SK-N-SH (cell line): ENCODE measurements around the gene TM2D1. TPM values are rescaled to one million over a fixed set of nuclear protein-coding genes. Genes with fewer than 3 reads are reported as not detected.

Experiments used
- CTCF ChIA-PET: fragments of 300-600, 350-600 bp; formaldehyde crosslinking; extraction: SDS; loops from one replicate; lab custom pipeline; 2021; lab: Yijun Ruan, JAX
- POLR2A ChIA-PET: fragments of 350-600 bp; sonication (Branson Sonifier 250); formaldehyde crosslinking; extraction: SDS; loops from one replicate; lab custom pipeline; 2020; ENCODE audit warnings: antibody characterized with exemption, inconsistent platforms; lab: Yijun Ruan, JAX
- DNase-seq: peaks from one replicate; pipeline ENCODE4 v3.0.0; 2012
- H2AFZ ChIP-seq: fragments of 200-600 bp; sonication (generic); 2 replicates; pipeline ENCODE4 v1.8.1; 2016; ENCODE audit warnings: antibody characterized with exemption, mild to moderate bottlenecking, low read depth
- H3F3A ChIP-seq: fragments of 200-600 bp; sonication (generic); replicated peaks from 2 replicates; pipeline ENCODE3; 2016; ENCODE audit warnings: antibody characterized with exemption, mild to moderate bottlenecking; ENCODE audit not compliant: insufficient read depth
- H3K27ac ChIP-seq, 2 experiments: fragments of 200-500 bp in 1 of 2; fragments of 200-600 bp in 1 of 2; sonication (Bioruptor generic) in 1 of 2; sonication (generic), shearing (Covaris generic) in 1 of 2; 2 replicates each; pipeline versions ENCODE4 v1.5.1 to v1.6.1; 2014 to 2016; ENCODE audit warnings: low read depth in 2 of 2, inconsistent platforms in 1 of 2, low read length in 1 of 2, mild to moderate bottlenecking in 1 of 2, mixed read lengths in 1 of 2
- H3K27me3 ChIP-seq: fragments of 200-600 bp; sonication (generic), shearing (Covaris generic); 2 replicates; pipeline ENCODE4 v1.6.1; 2016; ENCODE audit warnings: mixed run types; ENCODE audit not compliant: insufficient read depth
- H3K36me3 ChIP-seq, 2 experiments: fragments of 200-500 bp in 1 of 2; fragments of 200-600 bp in 1 of 2; sonication (Bioruptor generic) in 1 of 2; sonication (generic) in 1 of 2; replicated peaks in 1 of 2; 2 replicates each; pipeline versions ENCODE3 to v1.5.1; 2014 to 2016; ENCODE audit warnings: low read length in 1 of 2, mild to moderate bottlenecking in 1 of 2; ENCODE audit not compliant: insufficient read depth in 2 of 2, control insufficient read depth in 1 of 2
- H3K4me1 ChIP-seq, 2 experiments: fragments of 200-500 bp in 1 of 2; fragments of 200-600 bp in 1 of 2; sonication (Bioruptor generic) in 1 of 2; sonication (generic), shearing (Covaris generic) in 1 of 2; 2 replicates each; pipeline versions ENCODE4 v1.5.1 to v1.6.1; 2014 to 2016; ENCODE audit warnings: low read depth in 1 of 2, low read length in 1 of 2, mixed run types in 1 of 2; ENCODE audit not compliant: insufficient read depth in 2 of 2, control insufficient read depth in 1 of 2
- H3K4me2 ChIP-seq: fragments of 200-600 bp; sonication (generic), shearing (Covaris generic); 2 replicates; pipeline ENCODE4 v1.6.1; 2017; ENCODE audit warnings: mixed run types
- H3K4me3 ChIP-seq, 2 experiments: fragments of 200-500 bp in 1 of 2; fragments of 200-600 bp in 1 of 2; sonication (Bioruptor generic) in 1 of 2; sonication (generic), shearing (Covaris generic) in 1 of 2; 2 replicates each; pipeline versions ENCODE4 v1.5.1 to v1.8.1; 2014 to 2016; ENCODE audit warnings: low read depth in 2 of 2, inconsistent platforms in 1 of 2, low read length in 1 of 2, mild to moderate bottlenecking in 1 of 2, mixed read lengths in 1 of 2, moderate library complexity in 1 of 2
- H3K79me2 ChIP-seq: fragments of 200-600 bp; sonication (generic); 2 replicates; pipeline ENCODE4 v1.8.1; 2017; ENCODE audit warnings: mild to moderate bottlenecking; ENCODE audit not compliant: insufficient read depth
- H3K9ac ChIP-seq: fragments of 200-600 bp; sonication (generic); 2 replicates; pipeline ENCODE4 v1.6.1; 2017; ENCODE audit warnings: mixed run types
- H3K9me2 ChIP-seq: fragments of 200-600 bp; sonication (generic); 2 replicates; pipeline ENCODE4 v1.6.1; 2017; ENCODE audit warnings: mixed run types
- H3K9me3 ChIP-seq: fragments of 200-600 bp; sonication (generic); 2 replicates; pipeline ENCODE4 v1.6.1; 2017; ENCODE audit warnings: mixed run types, mild to moderate bottlenecking, moderate library complexity
- H4K20me1 ChIP-seq: fragments of 200-600 bp; sonication (generic); 2 replicates; pipeline ENCODE4 v1.6.1; 2017; ENCODE audit warnings: mild to moderate bottlenecking, mixed run types; ENCODE audit not compliant: insufficient read depth
- CTCF ChIP-seq: fragments of 200-600 bp; sonication (generic); IDR thresholded peaks from 2 replicates; pipeline ENCODE4 v1.6.1; 2017; ENCODE audit warnings: antibody characterized with exemption, mild to moderate bottlenecking, moderate library complexity
- ELF1 ChIP-seq: IDR thresholded peaks from 2 replicates; pipeline ENCODE4 v1.4.0; 2012
- EP300 ChIP-seq, 2 experiments: IDR thresholded peaks; 2 replicates each; pipeline versions ENCODE4 v1.4.0 to v1.6.1; 2012; ENCODE audit warnings: borderline replicate concordance in 1 of 2, low read depth in 1 of 2, low read length in 1 of 2
- FOSL2 ChIP-seq: IDR thresholded peaks from 2 replicates; pipeline ENCODE4 v1.4.0; 2012; ENCODE audit warnings: low read depth, mild to moderate bottlenecking, moderate library complexity, borderline replicate concordance
- FOXJ3 ChIP-seq: sonication (generic); formaldehyde crosslinking; IDR thresholded peaks from 2 replicates; pipeline ENCODE4 v1.5.1; 2020; ENCODE audit warnings: mild to moderate bottlenecking, missing genetic modification reagents
- FOXM1 ChIP-seq: IDR thresholded peaks from 2 replicates; pipeline ENCODE4 v1.4.0; 2012; ENCODE audit warnings: low read depth, mild to moderate bottlenecking
- GATA2 ChIP-seq: sonication (generic); formaldehyde crosslinking; IDR thresholded peaks from 2 replicates; pipeline ENCODE4 v1.5.0; 2020; ENCODE audit warnings: mild to moderate bottlenecking, missing genetic modification reagents
- JUND ChIP-seq: IDR thresholded peaks from 2 replicates; pipeline ENCODE4 v1.4.0; 2012
- MAX ChIP-seq: IDR thresholded peaks from 2 replicates; pipeline ENCODE4 v1.4.0; 2012; ENCODE audit warnings: low read depth
- NFIC ChIP-seq: IDR thresholded peaks from 2 replicates; pipeline ENCODE4 v1.4.0; 2012; ENCODE audit warnings: borderline replicate concordance
- NRF1 ChIP-seq: IDR thresholded peaks from 2 replicates; pipeline ENCODE4 v1.6.1; 2012; ENCODE audit warnings: low read depth, mild to moderate bottlenecking, low read length
- POLR2AphosphoS5 ChIP-seq: IDR thresholded peaks from 2 replicates; pipeline ENCODE4 v1.6.1; 2012; ENCODE audit warnings: low read depth, low read length
- RCOR1 ChIP-seq: fragments of 150-350 bp; IDR thresholded peaks from 2 replicates; pipeline ENCODE4 v1.6.1; 2017; ENCODE audit warnings: antibody characterized with exemption, low read length
- RXRA ChIP-seq: IDR thresholded peaks from 2 replicates; pipeline ENCODE4 v1.4.0; 2012; ENCODE audit warnings: low read depth, mild to moderate bottlenecking, borderline replicate concordance
- TAF1 ChIP-seq: IDR thresholded peaks from 2 replicates; pipeline ENCODE4 v1.6.1; 2012; ENCODE audit warnings: low read depth, mild to moderate bottlenecking, low read length, moderate library complexity, borderline replicate concordance
- TCF12 ChIP-seq: IDR thresholded peaks from 2 replicates; pipeline ENCODE4 v1.4.0; 2012
- USF1 ChIP-seq: IDR thresholded peaks from 2 replicates; pipeline ENCODE4 v1.4.0; 2012; ENCODE audit warnings: low read depth, borderline replicate concordance
- ZBTB33 ChIP-seq: IDR thresholded peaks from 2 replicates; pipeline ENCODE4 v1.4.0; 2012; ENCODE audit warnings: low read depth, borderline replicate concordance
- WGBS: methylation state at CpG from one replicate; pipeline ENCODE4 v1.1.6; 2017; ENCODE audit warnings: low lambda C conversion rate; 5-methylcytosine and 5-hydroxymethylcytosine counted together
- polyA plus RNA-seq, 3 experiments: library from polyadenylated mRNA; depleted of rRNA; stranded (reverse); fragments of >200 nt; gene quantifications; 2 replicates each; pipeline ENCODE4 v1.2.3, GENCODE V29; 2012

The TM2D1 gene
- polyA plus RNA-seq, 1 of the 3 experiments (the other 2 are of a cell fraction), result 58.6 TPM

- 62% methylated on average over 4 of the region's 4 CpGs for WGBS
- Histone ChIP-seq H3K27me3 (no peaks in the 10 kb centered on the region), H4K20me1 (no peaks in the 10 kb centered on the region), H3F3A (no peaks in the 10 kb centered on the region), H3K9me2 (no peaks in the 10 kb centered on the region), H3K79me2 (no peaks in the 10 kb centered on the region), H3K4me2 (no peak overlapping the region), H3K4me1 (no peaks in the 10 kb centered on the region; a peak in 1 of 4 replicates), H3K27ac (no peak overlapping the region), H3K4me3 (no peak overlapping the region), H2AFZ (no peak overlapping the region), H3K9ac (no peak overlapping the region), H3K36me3 (no peaks in the 10 kb centered on the region), H3K9me3 (no peaks in the 10 kb centered on the region)
- CTCF ChIA-PET, result interaction anchor here (0.6 to 0.8 kb wide), 2 partner anchors 10 to 340 kb away, joined by 3 read pairs; no protein-coding TSS in a partner anchor
- TF ChIP-seq ZBTB33, result no peak
- no peak for TF ChIP-seq RCOR1
- TF ChIP-seq USF1, result no peak
- TF ChIP-seq FOXM1, result no peak
- TF ChIP-seq TAF1, result no peak
- TF ChIP-seq FOXJ3 (CRISPR knock-in tag), result no peak
- TF ChIP-seq JUND, result no peak
- TF ChIP-seq EP300 (IDR thresholded peaks at IDR 0.05; ENCODE audit: borderline replicate concordance in 1 of 2, low read depth in 1 of 2, low read length in 1 of 2), result no peak
- no peak for TF ChIP-seq GATA2 (CRISPR knock-in tag)
- no peak for TF ChIP-seq RXRA
- no peak for TF ChIP-seq ELF1
- no peak for TF ChIP-seq FOSL2
- TF ChIP-seq POLR2AphosphoS5, result no peak
- TF ChIP-seq NRF1, result no peak
- TF ChIP-seq MAX, result no peak
- TF ChIP-seq TCF12, result no peak
- DNase-seq, result no peak
- POLR2A ChIA-PET, result no interaction called here
These were observed 79.5 kb downstream of the TM2D1 start for GRCh38 chr1:61645476-61645875.

GRCh38 chr1:61644303-61644702 is 80.6 kb downstream of the TM2D1 start:
- no peaks in the 10 kb centered on the region; a peak in 1 of 4 replicates for H3K4me1 ChIP-seq
- H3K27me3 ChIP-seq, result no peaks in the 10 kb centered on the region
- no peak for DNase-seq
- ChIA-PET CTCF (no interaction called here), POLR2A (no interaction called here)
- no peaks in the 10 kb centered on the region for H3K79me2 ChIP-seq
- no peaks in the 10 kb centered on the region for H4K20me1 ChIP-seq
- no peaks in the 10 kb centered on the region for H3K36me3 ChIP-seq
- no peaks in the 10 kb centered on the region for H3K9me3 ChIP-seq
- WGBS, result 58% methylated on average over 4 of the region's 4 CpGs
- H2AFZ ChIP-seq, result no peak overlapping the region
- H3K27ac ChIP-seq, result no peak overlapping the region
- no peak overlapping the region for H3K4me3 ChIP-seq
- H3K4me2 ChIP-seq, result no peak overlapping the region
- H3K9me2 ChIP-seq, result no peaks in the 10 kb centered on the region
- no peak overlapping the region for H3K9ac ChIP-seq
- H3F3A ChIP-seq, result no peaks in the 10 kb centered on the region
- TF ChIP-seq CTCF (no peak), NFIC (no peak)
